ENCODE measurements around the gene TMTC4. TPM values are rescaled to one million over a fixed set of nuclear protein-coding genes. Genes with fewer than 3 reads are reported as not detected.

TMTC4 gene
- total and polyA plus RNA-seq, 8 donors = 5.4 to 38.9 (median 8.2) TPM

DNA sequence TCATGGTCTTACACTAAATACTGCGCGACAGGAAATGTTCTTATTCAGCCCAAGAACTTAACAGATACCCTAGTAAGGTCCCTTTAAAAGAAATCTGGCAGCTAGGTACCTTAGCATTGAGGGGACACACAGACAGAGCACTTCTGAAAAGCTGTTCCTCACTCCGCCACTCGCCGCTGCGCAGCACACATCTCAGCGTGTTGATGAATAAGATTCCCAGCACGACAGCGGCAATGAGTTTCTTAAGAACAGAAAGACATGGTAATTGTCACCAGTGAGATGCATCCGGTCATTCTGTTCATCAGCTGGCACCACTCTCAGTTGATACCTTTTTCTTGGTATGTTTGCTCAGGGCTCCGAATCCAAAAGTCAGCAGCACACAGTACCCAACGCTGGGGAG lies 39.9 kb downstream of the TMTC4 start:
- no peaks in the 10 kb centered on the region for H3K9me3 ChIP-seq
- no peak overlapping the region for H3K4me3 ChIP-seq
- no peak for TF ChIP-seq POLR2A (IDR thresholded peaks at IDR 0.05)
- TF ChIP-seq POLR2AphosphoS5 (IDR thresholded peaks at IDR 0.05) = no peak
- no peak for TF ChIP-seq EP300 (IDR thresholded peaks at IDR 0.05)
- TF ChIP-seq, protein P1, sequence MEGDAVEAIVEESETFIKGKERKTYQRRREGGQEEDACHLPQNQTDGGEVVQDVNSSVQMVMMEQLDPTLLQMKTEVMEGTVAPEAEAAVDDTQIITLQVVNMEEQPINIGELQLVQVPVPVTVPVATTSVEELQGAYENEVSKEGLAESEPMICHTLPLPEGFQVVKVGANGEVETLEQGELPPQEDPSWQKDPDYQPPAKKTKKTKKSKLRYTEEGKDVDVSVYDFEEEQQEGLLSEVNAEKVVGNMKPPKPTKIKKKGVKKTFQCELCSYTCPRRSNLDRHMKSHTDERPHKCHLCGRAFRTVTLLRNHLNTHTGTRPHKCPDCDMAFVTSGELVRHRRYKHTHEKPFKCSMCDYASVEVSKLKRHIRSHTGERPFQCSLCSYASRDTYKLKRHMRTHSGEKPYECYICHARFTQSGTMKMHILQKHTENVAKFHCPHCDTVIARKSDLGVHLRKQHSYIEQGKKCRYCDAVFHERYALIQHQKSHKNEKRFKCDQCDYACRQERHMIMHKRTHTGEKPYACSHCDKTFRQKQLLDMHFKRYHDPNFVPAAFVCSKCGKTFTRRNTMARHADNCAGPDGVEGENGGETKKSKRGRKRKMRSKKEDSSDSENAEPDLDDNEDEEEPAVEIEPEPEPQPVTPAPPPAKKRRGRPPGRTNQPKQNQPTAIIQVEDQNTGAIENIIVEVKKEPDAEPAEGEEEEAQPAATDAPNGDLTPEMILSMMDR (IDR thresholded peaks at IDR 0.05) = no peak
- intact Hi-C loops (cut with DNase I; ENCODE audit: low total_unique reads) = no loop called here
- H3K4me1 ChIP-seq = no peaks in the 10 kb centered on the region
- no peaks in the 10 kb centered on the region for H3K27me3 ChIP-seq
- H3K27ac ChIP-seq = no peak overlapping the region
- no peak for DNase-seq
- 92 to 96% (median 93%) methylated on average over 12 of the region's 12 CpGs for WGBS, 5 donors
- H3K36me3 ChIP-seq = peaks cover 26 to 90% (median 83%) of the 10 kb centered on the region in 4 donors

DNA sequence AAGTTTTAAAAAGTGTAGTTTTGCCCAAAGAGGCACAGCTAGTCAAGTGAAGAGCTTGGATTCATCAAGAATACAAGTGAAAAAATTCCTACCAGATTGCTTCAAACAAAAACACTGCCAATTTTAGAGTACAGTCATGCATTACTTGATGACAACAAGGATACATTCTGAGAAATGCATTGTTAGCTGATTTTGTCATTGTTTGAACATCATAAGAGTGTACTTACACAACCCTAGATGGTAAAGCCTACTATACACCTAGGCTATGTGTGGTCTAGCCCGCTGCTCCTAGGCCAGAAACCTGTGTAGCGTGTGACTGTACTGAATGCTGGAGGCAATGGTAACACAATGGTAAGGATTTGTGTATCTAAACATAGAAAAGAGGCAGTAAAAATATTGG lies 41.1 kb downstream of the TMTC4 start:
- DNase-seq = peak in 1 of 2 donors; percentile 35
- no peak overlapping the region for H3K27ac ChIP-seq

DNA sequence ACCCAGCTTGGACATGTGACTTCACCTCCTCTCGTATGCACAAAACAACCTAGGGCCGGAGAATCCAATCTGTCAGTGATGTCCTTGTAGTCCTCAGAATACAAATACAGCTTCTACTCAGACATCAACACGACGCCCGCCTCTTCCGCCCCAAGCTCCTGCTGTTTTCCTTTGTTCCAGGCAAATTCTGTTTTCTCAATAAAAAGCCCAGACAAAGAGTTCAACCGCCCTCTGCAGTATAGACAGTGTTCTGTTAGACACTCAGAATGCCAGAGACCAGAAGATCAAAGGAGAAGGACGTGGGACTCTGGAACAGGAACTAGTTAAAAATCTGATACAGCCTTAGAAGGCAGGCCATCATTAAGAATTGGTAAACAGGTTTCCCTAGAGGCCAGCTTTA lies 44.0 kb downstream of the TMTC4 start:
- Histone ChIP-seq H3K27ac (no peak overlapping the region), H3K27me3 (no peaks in the 10 kb centered on the region), H3K9me3 (no peaks in the 10 kb centered on the region), H3K4me1 (no peaks in the 10 kb centered on the region), H3K36me3 (peaks cover 28 to 91% (median 84%) of the 10 kb centered on the region in 4 donors), H3K4me3 (no peak overlapping the region)
- WGBS, 5 donors = 78 to 81% (median 80%) methylated on average over 8 of the region's 8 CpGs
- no peak for DNase-seq
- no peak for TF ChIP-seq POLR2AphosphoS5 (IDR thresholded peaks at IDR 0.05)
- TF ChIP-seq, protein P1 (IDR thresholded peaks at IDR 0.05) = no peak
- no peak for TF ChIP-seq EP300 (IDR thresholded peaks at IDR 0.05)
- TF ChIP-seq POLR2A (IDR thresholded peaks at IDR 0.05) = no peak
- intact Hi-C loops (cut with DNase I; ENCODE audit: low total_unique reads) = no loop called here

More for the DNA sequence above, 41.1 kb downstream of the TMTC4 start:
- WGBS, 5 donors = 87 to 97% (median 90%) methylated on average over 2 of the region's 2 CpGs
- Histone ChIP-seq H3K27me3 (no peaks in the 10 kb centered on the region), H3K4me3 (no peak overlapping the region), H3K4me1 (no peaks in the 10 kb centered on the region), H3K36me3 (peaks cover 33 to 91% (median 83%) of the 10 kb centered on the region in 4 donors), H3K9me3 (no peaks in the 10 kb centered on the region)
- TF ChIP-seq, protein P1 (IDR thresholded peaks at IDR 0.05) = no peak
- TF ChIP-seq EP300 (IDR thresholded peaks at IDR 0.05) (no peak), POLR2A (IDR thresholded peaks at IDR 0.05) (no peak), POLR2AphosphoS5 (IDR thresholded peaks at IDR 0.05) (no peak)
- intact Hi-C loops (cut with DNase I; ENCODE audit: low total_unique reads) = no loop called here

DNA sequence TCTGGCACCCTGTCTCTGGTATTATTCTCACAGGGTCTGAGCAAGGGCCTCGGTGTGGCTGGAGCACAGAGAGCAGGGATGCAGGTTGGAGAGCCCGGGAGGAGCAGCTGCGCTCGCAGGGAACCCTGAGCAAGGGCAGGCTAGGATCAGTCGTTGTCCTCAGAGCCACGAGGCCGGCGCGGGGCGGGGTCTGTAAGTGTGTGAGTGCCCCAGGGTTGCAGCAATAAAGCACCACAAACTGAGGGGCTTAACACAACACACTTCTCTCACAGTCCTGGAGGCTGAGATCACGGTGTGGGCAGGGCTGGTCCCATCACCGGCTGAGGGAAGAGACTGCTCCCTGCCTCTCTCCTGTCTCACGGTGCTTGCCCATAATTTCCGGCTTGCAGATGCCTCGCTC lies 47.5 kb downstream of the TMTC4 start:
- no peak for DNase-seq
- H3K4me3 ChIP-seq = no peak overlapping the region
- no peaks in the 10 kb centered on the region for H3K4me1 ChIP-seq
- no peak overlapping the region for H3K27ac ChIP-seq
- no peaks in the 10 kb centered on the region for H3K27me3 ChIP-seq
- H3K36me3 ChIP-seq = peaks cover 20 to 87% (median 81%) of the 10 kb centered on the region in 4 donors
- TF ChIP-seq, protein P1 (IDR thresholded peaks at IDR 0.05) = no peak
- no peak for TF ChIP-seq EP300 (IDR thresholded peaks at IDR 0.05)
- TF ChIP-seq POLR2A (IDR thresholded peaks at IDR 0.05) = no peak
- no peak for TF ChIP-seq POLR2AphosphoS5 (IDR thresholded peaks at IDR 0.05)
- intact Hi-C loops (cut with DNase I; ENCODE audit: low total_unique reads) = no loop called here
- no peaks in the 10 kb centered on the region for H3K9me3 ChIP-seq
- WGBS, 5 donors = 91 to 96% (median 93%) methylated on average over 15 of the region's 15 CpGs
